Activated CD8-positive, alpha-beta memory T cell treated with anti-CD3 and anti-CD28 coated beads for 36 hours (primary cell): ENCODE results near the gene NAA15. TPM values are rescaled to one million over a fixed set of nuclear protein-coding genes. Genes with fewer than 3 reads are reported as not detected.
"Not testable (repeated sequence)": the region's sequence is repeated elsewhere in the genome, so short reads cannot be mapped to it uniquely, and the experiment has no call there.

Experiments used
- CTCF ChIA-PET: fragments of 350-600 bp; sonication (Branson Sonifier 250); formaldehyde crosslinking; loops from one replicate; lab custom pipeline; 2021; ENCODE audit warnings: antibody characterized with exemption; lab: Charles Lee
- POLR2A ChIA-PET: fragments of 350-600 bp; sonication (Branson Sonifier 250); formaldehyde crosslinking; loops from one replicate; lab custom pipeline; 2021; ENCODE audit warnings: antibody characterized with exemption; lab: Charles Lee
- total RNA-seq, 2 experiments: library from RNA; stranded (reverse); gene quantifications; one replicate each; pipeline ENCODE4 v1.2.3, GENCODE V29; 2021

Gene NAA15
- total RNA-seq, 2 experiments from 2014 or later = 117 to 128 TPM

DNA sequence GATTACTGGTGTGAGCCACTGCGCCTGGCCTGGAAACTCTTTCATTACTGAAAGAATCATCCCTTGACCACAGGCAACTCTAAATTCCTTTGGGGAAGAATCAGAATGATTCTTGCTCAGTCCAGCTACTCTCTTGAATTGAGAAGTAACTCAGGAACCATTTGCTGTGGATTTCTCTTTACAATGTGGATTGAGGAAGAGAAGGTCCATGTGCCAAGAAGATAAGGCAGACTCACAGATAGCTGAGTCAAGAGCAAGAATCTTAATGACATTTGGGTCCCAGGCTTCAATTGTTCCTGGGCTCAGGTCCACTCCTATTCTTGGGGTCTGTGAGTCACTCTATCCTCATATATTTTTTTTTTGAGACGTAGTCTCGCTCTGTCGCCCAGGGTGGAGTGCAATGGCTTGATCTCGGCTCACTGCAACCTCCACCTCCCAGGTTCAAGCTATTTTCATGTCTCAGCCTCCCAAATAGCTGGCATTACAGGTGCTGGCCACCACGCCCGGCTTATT is 15.1 kb upstream of the NAA15 start:
- POLR2A ChIA-PET = no interaction called here
- CTCF ChIA-PET = interaction anchor here (1.3 kb wide), 1 partner anchor 9 kb away, joined by 6 read pairs; no protein-coding TSS in a partner anchor

DNA sequence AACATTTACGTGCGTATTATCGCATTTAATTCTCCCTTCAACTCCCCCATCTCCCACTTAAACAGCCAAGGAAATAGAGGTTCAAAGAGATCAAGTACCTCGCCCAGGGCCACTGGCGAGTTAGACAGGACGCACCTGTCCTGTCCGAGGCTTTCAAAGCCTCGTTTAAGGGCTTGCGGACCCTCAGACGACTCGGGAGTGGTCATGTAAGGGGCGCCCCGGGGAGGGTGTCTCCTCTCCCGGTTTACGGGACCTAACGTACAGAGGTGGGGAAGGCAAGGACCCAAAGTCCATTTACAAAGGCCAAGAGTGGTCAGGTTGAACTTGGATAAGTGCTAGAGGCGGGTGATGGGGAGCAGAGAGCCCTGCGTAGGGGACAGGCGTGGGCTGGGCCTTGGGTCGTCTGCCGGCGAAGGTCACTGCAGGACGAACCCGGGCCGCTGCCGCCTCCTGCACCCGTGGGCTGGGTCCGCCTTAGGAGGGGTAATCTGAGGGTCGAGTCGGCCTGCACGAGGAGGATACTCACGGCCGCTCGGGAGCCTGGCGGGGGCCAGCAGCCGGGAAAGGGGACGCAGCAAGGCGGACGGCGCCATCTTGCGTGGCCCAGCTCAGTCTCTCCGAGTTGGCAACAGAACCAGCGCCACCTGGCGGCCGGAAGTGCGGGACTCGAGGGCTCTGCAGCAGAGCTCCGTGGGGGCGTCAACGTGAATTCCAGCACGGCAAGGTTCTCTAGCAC is 5.9 kb upstream of the NAA15 start:
- CTCF ChIA-PET = interaction anchor here (0.6 to 2.6 kb wide), 11 partner anchors 9 to 265 kb away, joined by 3 to 11 read pairs (median 4); no protein-coding TSS in a partner anchor
- POLR2A ChIA-PET = interaction anchor here (0.6 to 2.1 kb wide), 4 partner anchors 29 to 217 kb away, joined by 4 to 8 read pairs (median 6); partner anchors contain the start of gene ELF2

DNA sequence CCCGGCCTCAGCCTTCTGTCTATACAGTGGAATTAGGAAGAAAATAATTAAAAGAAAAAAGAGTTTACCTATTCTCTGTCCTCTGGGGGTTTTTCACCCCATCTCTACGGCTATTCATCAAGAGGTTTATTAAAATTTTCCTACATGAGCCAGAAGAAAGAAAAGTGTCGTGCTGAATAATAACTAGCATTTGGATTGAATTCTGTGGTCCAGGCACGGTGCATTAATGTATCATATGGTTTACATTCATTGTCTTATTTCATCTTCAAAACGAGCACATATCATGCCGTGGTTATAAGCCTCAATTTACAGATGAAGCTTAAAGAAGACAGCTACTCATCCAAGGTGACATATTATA is 5.4 kb upstream of the NAA15 start:
- ChIA-PET POLR2A (interaction anchor here (1.1 to 2.1 kb wide), 3 partner anchors 30 to 213 kb away, joined by 5 to 8 read pairs (median 8); partner anchors contain the start of gene ELF2), CTCF (interaction anchor here (0.6 to 2.6 kb wide), 11 partner anchors 10 to 266 kb away, joined by 3 to 11 read pairs (median 4); no protein-coding TSS in a partner anchor)

DNA sequence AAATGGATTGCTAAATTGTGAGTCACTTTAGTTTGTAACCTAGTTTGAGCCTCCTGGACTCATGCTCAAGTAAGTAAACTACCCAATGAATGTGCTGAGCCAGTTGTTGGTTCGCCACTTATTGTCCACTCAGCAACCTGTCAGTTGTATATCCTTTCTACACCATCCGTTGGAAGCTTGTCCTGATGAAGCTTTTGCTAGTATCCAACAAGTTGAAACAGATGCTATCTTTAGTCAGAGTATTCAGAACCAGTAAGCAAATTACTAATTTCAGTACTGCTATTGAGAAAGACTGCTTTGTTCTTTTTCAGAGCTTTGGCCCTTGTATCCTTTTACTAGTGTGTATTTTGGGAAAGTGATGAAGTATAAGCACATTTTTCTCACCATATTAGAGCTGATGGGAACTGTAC is 4.3 kb upstream of the NAA15 start:
- POLR2A ChIA-PET = interaction anchor here (0.6 to 2.1 kb wide), 4 partner anchors 24 to 120 kb away, joined by 3 to 8 read pairs (median 8); partner anchors contain the start of gene ELF2
- CTCF ChIA-PET = interaction anchor here (1.7 kb wide), 1 partner anchor 267 kb away, joined by 6 read pairs; no protein-coding TSS in a partner anchor

DNA sequence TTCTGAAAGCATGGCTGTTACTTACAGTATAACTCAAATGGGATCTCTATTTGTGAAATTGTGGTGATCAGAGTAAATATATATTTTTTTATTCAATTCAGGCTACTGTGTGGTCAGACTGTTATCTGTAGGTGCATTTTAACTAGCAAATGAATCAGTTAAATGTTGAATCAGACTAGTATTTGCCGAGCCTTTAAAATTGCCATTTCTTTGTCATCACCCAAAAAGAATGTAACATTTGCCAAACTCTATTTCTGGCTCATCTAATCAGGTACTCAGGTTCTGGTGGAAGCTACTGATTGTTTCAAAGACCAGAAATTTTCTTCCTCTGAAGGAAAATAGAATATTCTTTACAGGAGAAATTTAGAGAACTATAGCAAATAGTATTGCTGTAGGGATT is 1.8 kb upstream of the NAA15 start:
- ChIA-PET POLR2A (interaction anchor here (2.2 to 3.7 kb wide), 2 partner anchors 33 to 122 kb away, joined by 16 to 22 read pairs; partner anchors contain the start of gene ELF2), CTCF (interaction anchor here (2.0 to 2.2 kb wide), 2 partner anchors 75 to 269 kb away, joined by 5 to 6 read pairs; no protein-coding TSS in a partner anchor)

DNA sequence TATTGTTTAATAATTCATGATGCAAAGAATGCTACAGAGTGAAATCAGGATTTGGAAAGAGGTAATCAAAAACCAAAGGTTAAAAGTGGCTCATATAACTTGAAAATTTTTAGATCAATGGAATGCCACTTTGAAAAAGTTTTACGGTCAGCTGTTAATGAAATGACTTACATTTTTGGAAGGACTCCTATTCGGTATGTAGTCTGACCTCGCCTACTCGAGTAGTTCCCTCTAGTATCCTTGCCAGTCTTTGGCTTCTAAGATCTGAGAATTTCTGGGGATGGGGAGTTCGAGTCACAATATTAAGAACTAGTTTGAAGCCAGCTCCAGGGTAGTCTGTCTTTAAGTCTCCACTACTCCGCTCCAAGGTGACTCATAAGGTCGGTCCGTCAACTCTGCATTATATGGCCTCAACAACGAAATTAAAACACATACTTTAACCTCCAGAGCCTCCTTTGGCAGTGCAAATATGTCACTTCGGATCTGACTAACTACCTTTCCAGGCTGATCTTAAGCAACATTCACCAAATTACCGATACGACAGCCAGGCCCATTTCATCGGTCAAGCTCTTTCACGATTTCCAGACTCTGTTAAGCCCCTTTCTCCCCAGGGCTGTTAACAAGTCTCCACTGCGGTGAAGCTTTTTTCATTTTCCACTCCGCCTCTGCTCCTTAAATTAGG is 733 bp upstream of the NAA15 start:
- POLR2A ChIA-PET = interaction anchor here (0.5 to 3.7 kb wide), 8 partner anchors 21 to 217 kb away, joined by 3 to 22 read pairs (median 8); partner anchors contain the start of gene ELF2
- CTCF ChIA-PET = interaction anchor here (0.6 to 2.2 kb wide), 8 partner anchors 11 to 285 kb away, joined by 3 to 6 read pairs (median 4); partner anchors contain the start of genes NOCT and SETD7

DNA sequence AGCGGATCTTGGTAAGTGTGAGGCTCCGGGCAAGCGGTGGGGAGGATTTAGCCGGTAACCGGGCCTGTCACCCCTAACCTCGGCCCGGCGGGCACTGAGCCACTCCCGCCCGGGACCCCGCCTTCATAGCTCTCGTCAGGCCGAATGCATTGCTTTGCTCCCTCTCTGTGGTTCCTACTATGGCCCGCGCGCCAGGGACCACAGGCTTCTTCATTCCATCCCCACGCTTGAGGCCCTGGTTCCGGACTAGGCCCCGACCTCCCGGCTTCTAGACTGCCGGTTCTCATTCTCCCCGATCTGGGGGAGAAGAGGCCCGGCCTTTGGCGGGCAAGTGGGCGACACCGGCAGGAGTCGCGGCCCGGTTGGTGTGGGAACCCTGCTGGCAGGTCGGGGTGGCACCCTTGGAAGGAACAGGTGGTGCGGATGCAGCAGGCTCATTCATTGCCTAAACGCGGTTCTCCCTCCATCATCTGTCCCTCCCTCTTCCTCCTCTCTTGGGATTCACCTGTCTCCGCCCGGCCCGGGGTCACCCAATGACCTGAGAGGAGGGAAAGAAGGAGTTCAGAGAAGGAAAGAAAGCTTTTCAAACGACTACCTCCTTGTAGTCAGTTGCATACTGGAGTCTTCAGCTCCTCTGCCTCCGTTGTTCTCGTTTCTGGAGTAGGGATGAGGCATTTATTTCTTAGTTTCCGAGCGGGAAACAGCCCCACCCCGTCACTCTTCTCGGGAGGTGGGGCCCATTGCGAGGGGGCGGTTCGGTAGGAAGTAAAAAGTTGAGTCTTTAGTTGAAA is 711 bp downstream of the NAA15 start, which contains the start of gene NDUFC1:
TSS of gene NDUFC1 (minus strand) at position 657 of the 791 bp plus-strand sequence. CDS start 6,679 bp downstream, outside the sequence.
- POLR2A ChIA-PET = interaction anchor here (1.5 to 3.7 kb wide), 4 partner anchors 35 to 219 kb away, joined by 4 to 22 read pairs (median 14); partner anchors contain the start of gene ELF2
- CTCF ChIA-PET = interaction anchor here (0.7 to 1.7 kb wide), 5 partner anchors 9 to 151 kb away, joined by 3 to 4 read pairs (median 3); no protein-coding TSS in a partner anchor

DNA sequence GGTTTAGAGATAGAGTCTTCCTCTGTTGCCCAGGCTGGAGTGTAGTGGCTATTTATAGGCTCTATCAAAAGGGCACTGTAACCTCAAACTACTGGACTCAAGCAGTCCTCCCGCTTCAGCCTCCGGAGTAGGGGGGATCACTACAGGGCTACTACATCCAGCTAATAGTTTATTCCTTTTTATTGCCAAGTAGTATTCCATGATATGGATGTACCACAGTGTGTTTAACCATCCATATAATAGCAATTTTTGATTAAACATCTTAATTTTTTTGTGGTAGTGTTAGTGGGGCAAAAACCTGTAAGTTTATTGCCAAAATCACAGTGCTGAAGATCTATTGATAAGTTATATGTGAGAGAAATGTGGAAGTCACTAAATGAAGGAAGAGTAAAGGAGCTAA is 3.6 kb downstream of the NAA15 start:
- ChIA-PET CTCF (interaction anchor here (0.7 kb wide), 1 partner anchor 27 kb away, joined by 3 read pairs; no protein-coding TSS in a partner anchor), POLR2A (no interaction called here)

DNA sequence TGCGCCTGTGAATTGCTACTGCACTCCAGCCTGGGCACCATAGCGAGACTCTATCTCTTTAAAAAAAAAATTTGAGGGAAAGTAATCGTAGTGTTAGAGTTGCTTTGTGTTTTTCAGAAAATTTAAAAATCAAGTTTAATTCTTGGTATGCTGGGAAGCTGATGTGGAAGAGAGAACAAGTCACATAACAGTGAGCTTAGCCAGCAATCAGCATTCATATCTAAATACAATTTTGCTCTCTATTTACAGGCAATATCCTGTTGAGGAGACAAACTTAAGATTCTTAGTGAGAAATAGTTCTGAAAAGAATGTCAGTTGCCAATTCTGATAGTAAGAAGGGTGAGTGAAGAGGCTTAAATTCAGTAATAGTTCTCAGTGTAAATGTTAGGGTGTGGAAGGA is 10.6 kb downstream of the NAA15 start:
- ChIA-PET POLR2A (no interaction called here), CTCF (interaction anchor here (1.6 kb wide), 1 partner anchor 11 kb away, joined by 4 read pairs; the partner anchor contains the start of gene NAA15)

DNA sequence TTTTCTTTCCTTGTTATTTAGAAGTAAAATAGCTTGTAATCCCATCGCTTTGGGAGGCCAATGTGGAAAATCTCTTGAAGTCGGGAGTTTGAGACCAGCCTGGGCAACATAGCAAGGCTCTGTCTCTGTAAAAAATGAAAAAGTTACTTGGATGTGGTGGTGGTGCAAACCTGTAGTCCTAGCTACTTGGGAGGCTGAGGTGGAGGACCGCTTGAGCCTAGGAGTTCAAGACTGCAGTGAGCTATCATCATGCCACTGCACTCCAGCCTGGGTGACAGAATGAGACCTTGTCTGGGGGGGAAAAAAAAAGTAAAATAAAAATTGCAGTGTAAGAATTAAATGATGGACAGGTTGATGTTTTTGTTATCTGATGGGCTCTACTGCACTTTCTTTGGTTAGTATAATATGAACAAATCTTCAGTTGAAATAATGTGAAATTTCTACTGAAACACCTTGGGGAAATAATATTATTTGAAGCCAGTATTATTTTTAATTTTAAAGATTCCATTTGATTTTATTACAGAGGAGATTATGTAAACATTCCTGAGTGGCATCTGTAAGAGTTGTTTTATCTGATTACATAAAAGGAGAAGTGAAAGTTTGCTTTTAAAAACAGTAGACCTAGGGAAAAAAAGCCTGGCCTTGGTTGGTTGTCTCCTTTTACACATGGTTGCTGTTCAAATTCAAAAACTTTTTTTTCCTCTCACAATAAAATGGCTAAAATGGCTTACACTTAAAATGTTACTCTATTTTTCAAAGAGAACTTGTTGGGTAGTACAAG is 11.4 kb downstream of the NAA15 start:
- ChIA-PET POLR2A (no interaction called here), CTCF (no interaction called here)

DNA sequence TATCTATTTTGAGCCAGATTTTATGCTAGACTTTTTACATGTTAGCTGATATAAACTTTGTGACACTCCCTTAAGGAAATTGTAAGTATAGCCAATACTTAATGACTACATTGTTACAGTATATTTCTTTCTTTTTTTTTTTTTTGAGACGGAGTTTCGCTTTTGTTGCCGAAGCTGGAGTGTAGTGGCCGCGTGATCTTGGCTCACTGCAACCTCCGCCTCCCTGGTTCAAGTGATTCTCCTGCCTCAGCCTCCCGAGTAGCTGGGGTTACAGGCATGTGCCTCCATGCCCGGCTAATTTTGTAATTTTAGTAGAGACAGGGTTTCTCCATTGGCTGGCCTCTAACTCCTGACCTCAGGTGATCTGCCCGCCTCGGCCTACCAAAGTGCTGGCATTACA is 12.1 kb downstream of the NAA15 start:
- CTCF ChIA-PET, POLR2A ChIA-PET: not testable (repeated sequence)

DNA sequence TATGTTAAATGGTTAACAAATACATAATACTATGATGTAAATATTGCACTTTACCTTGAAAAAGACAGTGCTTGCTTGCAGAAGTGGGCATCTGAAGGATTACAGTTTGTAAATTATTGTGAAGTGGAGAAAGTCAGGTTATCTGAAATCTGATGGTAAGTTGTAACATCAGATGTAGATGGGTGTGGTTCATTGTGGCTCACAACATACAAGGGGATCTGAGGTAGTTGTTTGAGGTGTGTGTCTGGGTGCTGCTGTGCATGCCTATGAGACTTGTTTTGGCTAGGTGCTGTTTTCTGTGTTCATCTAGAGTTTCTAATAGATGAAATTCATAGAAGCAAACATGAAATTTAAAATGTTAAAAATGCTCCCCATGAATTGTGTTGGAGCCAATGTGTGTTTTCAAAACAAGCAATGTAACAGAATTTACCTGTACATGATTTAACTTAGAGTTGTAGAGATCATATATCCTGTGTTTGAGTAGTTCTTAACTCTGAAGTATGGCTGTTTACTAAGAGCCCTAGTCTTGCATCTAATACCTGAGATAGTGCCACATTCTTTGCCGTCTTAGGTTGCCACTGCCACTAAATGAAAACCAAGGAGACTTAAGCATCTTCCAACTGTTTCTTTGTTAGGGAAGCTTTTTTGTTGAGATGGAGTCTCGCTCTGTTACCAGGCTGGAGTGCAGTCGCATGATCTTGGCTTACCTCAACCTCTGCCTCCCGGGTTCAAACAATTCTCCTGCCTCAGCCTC is 12.9 kb downstream of the NAA15 start:
- POLR2A ChIA-PET = no interaction called here

DNA sequence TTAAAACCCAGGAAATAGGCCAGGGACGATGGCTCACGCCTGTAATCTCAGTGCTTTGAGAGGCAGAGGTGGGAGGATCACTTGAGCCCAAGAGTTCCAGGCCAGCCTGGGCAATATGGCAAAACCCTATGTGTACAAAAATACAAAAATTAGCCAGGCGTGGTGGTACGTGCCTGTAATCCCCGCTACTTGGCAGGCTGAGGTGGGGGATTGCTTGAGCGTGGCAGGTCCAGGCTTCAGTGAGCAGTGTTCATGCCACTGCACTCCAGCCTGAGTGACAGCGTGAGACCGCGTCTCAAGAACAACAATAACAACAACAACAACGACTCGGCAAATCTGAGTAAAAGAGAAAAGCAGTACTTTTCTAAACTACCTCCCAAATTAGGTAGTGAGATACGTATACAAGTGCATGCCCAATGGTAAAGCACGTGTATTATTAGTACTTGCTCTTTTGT is 13.9 kb downstream of the NAA15 start:
- POLR2A ChIA-PET = no interaction called here
- CTCF ChIA-PET = interaction anchor here (1.2 to 1.4 kb wide), 2 partner anchors 16 to 17 kb away, joined by 3 read pairs; no protein-coding TSS in a partner anchor

More for the DNA sequence above, 12.9 kb downstream of the NAA15 start:
- CTCF ChIA-PET = interaction anchor here (1.2 to 1.4 kb wide), 2 partner anchors 15 to 18 kb away, joined by 3 read pairs; no protein-coding TSS in a partner anchor

DNA sequence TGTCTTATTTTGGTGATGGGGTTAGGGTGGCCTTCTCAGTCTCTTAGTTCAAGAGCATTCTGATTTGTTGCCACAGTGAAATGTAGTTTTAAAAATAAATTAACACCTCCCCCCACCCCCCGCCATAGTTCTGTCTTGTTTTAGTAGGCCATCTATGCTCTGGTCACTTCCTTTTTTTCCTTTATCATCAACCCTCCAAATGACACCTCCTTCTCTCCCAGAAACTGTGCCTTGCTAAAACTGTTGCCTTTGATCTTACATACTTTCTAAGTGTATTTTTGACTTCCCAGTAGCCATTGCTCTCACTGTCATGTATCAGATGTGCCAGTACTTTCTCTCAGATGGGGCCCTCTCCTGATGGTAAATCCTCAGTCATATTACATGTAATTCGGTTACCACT is 15.4 kb downstream of the NAA15 start:
- POLR2A ChIA-PET = no interaction called here

DNA sequence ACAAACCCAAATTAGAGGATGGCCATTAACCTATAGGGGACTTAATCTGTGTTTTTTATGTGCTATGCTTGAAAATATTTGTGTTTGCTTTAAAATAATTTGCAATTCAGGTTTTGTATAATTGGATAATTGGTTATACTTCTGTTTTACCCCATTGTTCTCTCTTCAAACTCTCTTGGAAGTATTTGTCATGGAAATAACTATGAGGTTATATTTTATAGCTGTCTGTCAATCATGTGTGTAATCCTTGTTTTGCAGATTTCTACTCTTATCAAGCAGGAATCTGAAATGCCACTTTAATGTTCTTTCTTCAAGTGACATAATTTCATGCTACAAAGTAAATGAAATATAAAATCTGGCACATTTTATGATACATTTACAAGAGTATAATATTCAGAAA is 16.3 kb downstream of the NAA15 start:
- ChIA-PET POLR2A (no interaction called here), CTCF (no interaction called here)

More for the DNA sequence above, 15.4 kb downstream of the NAA15 start:
- CTCF ChIA-PET = no interaction called here

DNA sequence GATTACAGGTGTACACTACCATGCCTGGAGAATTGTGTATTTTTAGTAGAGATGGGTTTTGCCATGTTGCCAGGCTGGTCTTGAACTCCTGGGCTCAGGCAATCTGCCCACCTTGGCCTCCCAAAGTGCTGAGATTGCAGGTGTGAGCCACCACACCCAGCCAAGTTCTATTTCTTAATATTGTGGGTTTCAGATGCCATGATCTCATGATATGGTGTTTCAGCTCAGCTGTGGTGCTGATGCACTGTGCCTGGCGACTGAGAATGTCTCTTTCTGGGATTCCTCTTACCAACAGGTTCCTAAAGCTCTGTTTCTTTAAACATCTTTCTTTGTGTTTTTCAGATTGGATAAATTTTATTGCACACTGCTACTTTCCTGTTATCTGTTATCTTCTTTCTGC is 18.3 kb downstream of the NAA15 start:
- ChIA-PET POLR2A (no interaction called here), CTCF (interaction anchor here (0.6 kb wide), 1 partner anchor 85 kb away, joined by 4 read pairs; no protein-coding TSS in a partner anchor)
